H1 (cell line): Measurements from ENCODE around the gene CX3CL1. TPM values are rescaled to one million over a fixed set of nuclear protein-coding genes. Genes with fewer than 3 reads are reported as not detected.

ENCODE experiments used
- CTCF ChIA-PET: fragments of 300-600 bp; sonication (Branson Sonifier 250); formaldehyde crosslinking; loops from one replicate; lab custom pipeline; 2021; ENCODE audit not compliant: partially characterized antibody; lab: Charles Lee
- POLR2A ChIA-PET: fragments of 300-600 bp; sonication (Branson Sonifier 250); formaldehyde crosslinking; loops from one replicate; lab custom pipeline; 2021; ENCODE audit warnings: inconsistent platforms; ENCODE audit not compliant: partially characterized antibody; lab: Charles Lee
- DNase-seq, 2 experiments: peaks; one replicate each; pipeline versions ENCODE4 v3.0.0 to v3.0.0-alpha.2; 2010 to 2022; ENCODE audit warnings: low spot score in 2 of 2, low read depth in 1 of 2, mixed read lengths in 1 of 2
- FAIRE-seq: peaks from 2 replicates; lab custom pipeline; 2011; peaks lifted over from hg19 to GRCh38; lab: Jason Lieb, UNC
- H2AFZ ChIP-seq: 2 replicates; pipeline ENCODE4 v1.8.1; 2012; ENCODE audit warnings: low read length, inconsistent platforms
- H2AK5ac ChIP-seq: 2 replicates; pipeline ENCODE4 v1.6.1; 2013; ENCODE audit warnings: low read depth, low read length
- H2BK120ac ChIP-seq: replicated peaks from 2 replicates; pipeline ENCODE3; 2013; ENCODE audit warnings: low read depth, low read length, inconsistent platforms
- H2BK12ac ChIP-seq: 2 replicates; pipeline ENCODE4 v1.6.1; 2013; ENCODE audit warnings: low read depth, low read length
- H2BK15ac ChIP-seq: 2 replicates; pipeline ENCODE4 v1.6.1; 2013; ENCODE audit warnings: low read length
- H2BK20ac ChIP-seq: 2 replicates; pipeline ENCODE4 v1.6.1; 2013; ENCODE audit warnings: low read length
- H2BK5ac ChIP-seq: 2 replicates; pipeline ENCODE4 v1.6.1; 2013; ENCODE audit warnings: low read depth, low read length
- H3K14ac ChIP-seq: 2 replicates; pipeline ENCODE4 v1.6.1; 2013; ENCODE audit warnings: inconsistent platforms; ENCODE audit not compliant: insufficient read length
- H3K18ac ChIP-seq: 2 replicates; pipeline ENCODE4 v1.6.1; 2013; ENCODE audit warnings: low read length; ENCODE audit errors: extremely low read depth
- H3K23ac ChIP-seq: 2 replicates; pipeline ENCODE4 v1.6.1; 2013; ENCODE audit warnings: inconsistent platforms; ENCODE audit not compliant: insufficient read length
- H3K23me2 ChIP-seq: 2 replicates; pipeline ENCODE4 v1.6.1; 2013; ENCODE audit warnings: low read depth, low read length
- H3K27ac ChIP-seq: 2 replicates; pipeline ENCODE4 v1.6.1; 2011; ENCODE audit warnings: low read depth, low read length, inconsistent platforms
- H3K27me3 ChIP-seq, 4 experiments: replicated peaks in 1 of 4; 1 replicate in 1 of 4; 2 replicates in 3 of 4; pipeline versions ENCODE4 v1.6.1 to v1.8.1; 2011 to 2013; ENCODE audit warnings: low read length in 3 of 4, mild to moderate bottlenecking in 3 of 4, inconsistent platforms in 2 of 4, mixed read lengths in 2 of 4, moderate library complexity in 1 of 4; ENCODE audit not compliant: control insufficient read depth in 3 of 4, insufficient read depth in 3 of 4; ENCODE audit errors: extremely low read depth in 1 of 4
- H3K36me3 ChIP-seq, 4 experiments: 2 replicates each; pipeline versions ENCODE4 v1.6.1 to v1.8.1; 2011 to 2013; ENCODE audit warnings: mild to moderate bottlenecking in 4 of 4, low read length in 3 of 4, moderate library complexity in 2 of 4, control low read depth in 1 of 4, inconsistent platforms in 1 of 4; ENCODE audit not compliant: insufficient read depth in 4 of 4, control insufficient read depth in 2 of 4
- H3K4ac ChIP-seq: replicated peaks from 2 replicates; pipeline ENCODE3; 2013; ENCODE audit warnings: low read length, low read depth, mixed read lengths, inconsistent platforms; ENCODE audit not compliant: insufficient read length
- H3K4me1 ChIP-seq, 4 experiments: replicated peaks in 1 of 4; 1 replicate in 1 of 4; 2 replicates in 3 of 4; pipeline versions ENCODE4 v1.6.1 to v1.8.1; 2011 to 2013; ENCODE audit warnings: low read length in 3 of 4, inconsistent platforms in 2 of 4, mixed read lengths in 1 of 4; ENCODE audit not compliant: insufficient read depth in 4 of 4, control insufficient read depth in 3 of 4
- H3K4me2 ChIP-seq, 2 experiments: 2 replicates each; pipeline versions ENCODE4 v1.6.1 to v1.8.1; 2011 to 2013; ENCODE audit warnings: low read depth in 2 of 2, low read length in 2 of 2, control low read depth in 1 of 2, inconsistent platforms in 1 of 2, mild to moderate bottlenecking in 1 of 2; ENCODE audit not compliant: insufficient read depth in 1 of 2
- H3K4me3 ChIP-seq, 4 experiments: fragments of 200-600, 300-600 bp in 1 of 4; sonication (generic), shearing (Covaris generic), sonication (Bioruptor Twin) in 1 of 4; 2 replicates each; pipeline versions ENCODE4 v1.5.1 to v1.8.1; 2011 to 2016; ENCODE audit warnings: low read length in 4 of 4, low read depth in 3 of 4, control low read depth in 2 of 4, inconsistent platforms in 2 of 4, mild to moderate bottlenecking in 2 of 4, mixed read lengths in 1 of 4, moderate library complexity in 1 of 4; ENCODE audit not compliant: insufficient read depth in 2 of 4; ENCODE audit errors: extremely low read depth in 1 of 4
- H3K56ac ChIP-seq: replicated peaks from 2 replicates; pipeline ENCODE3; 2013; ENCODE audit warnings: low read depth, mild to moderate bottlenecking, mixed read lengths, low read length, inconsistent platforms; ENCODE audit not compliant: insufficient read length
- H3K79me1 ChIP-seq: 2 replicates; pipeline ENCODE4 v1.6.1; 2013; ENCODE audit warnings: low read depth, low read length, control low read depth
- H3K79me2 ChIP-seq, 2 experiments: 2 replicates each; pipeline versions ENCODE4 v1.6.1 to v1.8.1; 2012 to 2013; ENCODE audit warnings: low read length in 2 of 2, mild to moderate bottlenecking in 2 of 2, inconsistent platforms in 1 of 2; ENCODE audit not compliant: insufficient read depth in 2 of 2, control insufficient read depth in 1 of 2
- H3K9ac ChIP-seq, 4 experiments: replicated peaks in 1 of 4; 1 replicate in 1 of 4; 2 replicates in 3 of 4; pipeline versions ENCODE4 v1.6.1 to v1.8.1; 2011 to 2013; ENCODE audit warnings: low read depth in 3 of 4, low read length in 3 of 4, control low read depth in 2 of 4, mild to moderate bottlenecking in 2 of 4, moderate library complexity in 2 of 4, inconsistent platforms in 1 of 4; ENCODE audit errors: extremely low read depth in 1 of 4
- H3K9me3 ChIP-seq, 2 experiments: 2 replicates each; pipeline versions ENCODE4 v1.6.1 to v1.8.1; 2012 to 2013; ENCODE audit warnings: mild to moderate bottlenecking in 2 of 2, moderate library complexity in 2 of 2, control low read depth in 1 of 2, inconsistent platforms in 1 of 2, low read depth in 1 of 2, low read length in 1 of 2, mixed read lengths in 1 of 2; ENCODE audit not compliant: insufficient read depth in 2 of 2
- H4K20me1 ChIP-seq, 2 experiments: replicated peaks in 1 of 2; 2 replicates each; pipeline versions ENCODE3 to v1.8.1; 2011 to 2013; ENCODE audit warnings: inconsistent platforms in 2 of 2, low read length in 2 of 2, mild to moderate bottlenecking in 1 of 2; ENCODE audit not compliant: insufficient read depth in 2 of 2, control insufficient read depth in 1 of 2
- H4K5ac ChIP-seq: 2 replicates; pipeline ENCODE4 v1.6.1; 2013; ENCODE audit warnings: low read length, low read depth, mixed read lengths, inconsistent platforms; ENCODE audit not compliant: insufficient read length
- H4K8ac ChIP-seq: 2 replicates; pipeline ENCODE4 v1.8.0; 2013; ENCODE audit warnings: mild to moderate bottlenecking, moderate library complexity, low read length, inconsistent platforms; ENCODE audit not compliant: insufficient read depth; ENCODE audit errors: extremely low read depth
- H4K91ac ChIP-seq: replicated peaks from 2 replicates; pipeline ENCODE3; 2013; ENCODE audit warnings: low read length, mixed read lengths, inconsistent platforms; ENCODE audit not compliant: insufficient read length
- ATF2 ChIP-seq: IDR thresholded peaks from 2 replicates; pipeline ENCODE4 v1.6.1; 2012; ENCODE audit warnings: low read length, inconsistent platforms
- CHD1 ChIP-seq: IDR thresholded peaks from 2 replicates; pipeline ENCODE4 v1.6.1; 2012; ENCODE audit warnings: low read depth, low read length, improper control_type of control experiment
- EP300 ChIP-seq, 2 experiments: IDR thresholded peaks; 1 replicate in 1 of 2; 2 replicates in 1 of 2; pipeline ENCODE4 v1.6.1; 2011 to 2012; ENCODE audit warnings: low read depth in 2 of 2, low read length in 2 of 2, mild to moderate bottlenecking in 2 of 2, borderline replicate concordance in 1 of 2, inconsistent platforms in 1 of 2, moderate library complexity in 1 of 2
- HDAC2 ChIP-seq, 2 experiments: fragments of 300-600 bp in 1 of 2; sonication (generic) in 1 of 2; IDR thresholded peaks; 2 replicates each; pipeline ENCODE4 v1.6.1; 2011 to 2012; ENCODE audit warnings: low read depth in 2 of 2, low read length in 2 of 2, mild to moderate bottlenecking in 2 of 2, moderate library complexity in 2 of 2, borderline replicate concordance in 1 of 2, inconsistent platforms in 1 of 2
- SIN3A ChIP-seq, 2 experiments: IDR thresholded peaks in 1 of 2; conservative IDR thresholded peaks in 1 of 2; 2 replicates each; pipeline ENCODE4 v1.6.1; 2011 to 2012; ENCODE audit warnings: low read length in 2 of 2, improper control_type of control experiment in 1 of 2, low read depth in 1 of 2, mild to moderate bottlenecking in 1 of 2
- SP2 ChIP-seq: IDR thresholded peaks from 2 replicates; pipeline ENCODE4 v1.6.1; 2012; ENCODE audit warnings: mild to moderate bottlenecking, low read length, inconsistent platforms
- TAF7 ChIP-seq: optimal IDR thresholded peaks from 2 replicates; pipeline ENCODE3; 2011; ENCODE audit warnings: low read depth, mild to moderate bottlenecking, inconsistent platforms, low read length, moderate library complexity, borderline replicate concordance
- TCF12 ChIP-seq: IDR thresholded peaks from 2 replicates; pipeline ENCODE4 v1.6.1; 2011; ENCODE audit warnings: low read depth, mild to moderate bottlenecking, low read length
- WGBS, 2 experiments: shearing (Covaris generic) in 1 of 2; methylation state at CpG; one replicate each; pipeline versions ENCODE4 v1.1.6 to v1.1.7; 2013 to 2015; ENCODE audit warnings: low lambda C conversion rate in 2 of 2, mixed read lengths in 2 of 2, inconsistent platforms in 1 of 2, low coverage in 1 of 2, missing lambda C conversion rate in 1 of 2; ENCODE audit not compliant: insufficient replicate concordance in 2 of 2, insufficient coverage in 1 of 2, insufficient read length in 1 of 2; ENCODE audit errors: extremely low coverage in 1 of 2, missing lambda C conversion rate in 1 of 2; 5-methylcytosine and 5-hydroxymethylcytosine counted together
- polyA plus RNA-seq, 7 experiments: library from polyadenylated mRNA; depleted of rRNA in 3 of 7; stranded (reverse) in 5 of 7; unstranded in 2 of 7; fragments of >200 nt in 5 of 7; fragments of 200-250 nt in 2 of 7; gene quantifications; 1 replicate in 5 of 7; 2 replicates in 1 of 7; 4 replicates in 1 of 7; pipeline versions ENCODE4 v1.2.1 to v1.2.3, GENCODE V29; 2011 to 2013; ENCODE audit warnings: missing spikeins in 2 of 7, mixed read lengths in 2 of 7
- total RNA-seq: library from RNA; stranded (reverse); fragmentation: NEBNext Ultra II Directional; extraction: Animal tissue kit (Norgen Biotek cat#: 25700); gene quantifications from 2 replicates; pipeline ENCODE4 v1.2.1, GENCODE V29; 2021

CX3CL1 gene
- total and polyA plus RNA-seq, 2 of the 8 experiments (the other 6 are each of a cell fraction or from before 2014, with no cell fraction given), result 1.4 to 3.0 TPM

- H3K56ac ChIP-seq, result no peak overlapping the region
- H3K23me2 ChIP-seq, result peaks cover 9% of the 10 kb centered on the region; the same call in 1 of the 2 replicates
- no peak overlapping the region for H2BK120ac ChIP-seq
- H3K9me3 ChIP-seq, result no peaks in the 10 kb centered on the region; a peak in 1 of 4 replicates
- H2BK15ac ChIP-seq, result no peak overlapping the region
- no peak overlapping the region for H3K23ac ChIP-seq
- H3K14ac ChIP-seq, result no peak overlapping the region
- no peak overlapping the region for H4K5ac ChIP-seq
- H2BK20ac ChIP-seq, result no peak overlapping the region
- H3K4me3 ChIP-seq, result no peak overlapping the region
- no peaks in the 10 kb centered on the region; a peak in 2 of 7 replicates for H3K4me1 ChIP-seq
- peaks cover 0 to 4% of the 10 kb centered on the region in 2 experiments for H4K20me1 ChIP-seq
- no peak overlapping the region for H3K27ac ChIP-seq
- no peak overlapping the region for H2BK12ac ChIP-seq
- POLR2A ChIA-PET, result no interaction called here
- no peak overlapping the region for H3K18ac ChIP-seq
- no peaks in the 10 kb centered on the region for H3K27me3 ChIP-seq
- H3K36me3 ChIP-seq, result no peaks in the 10 kb centered on the region
- no peaks in the 10 kb centered on the region for H3K79me1 ChIP-seq
- peak overlapping the region; percentile 57; the same call in 1 of the 2 replicates for H4K8ac ChIP-seq
- no peak overlapping the region for H2BK5ac ChIP-seq
- no peak for TF ChIP-seq TAF7
- no peak for TF ChIP-seq ATF2
- no peak for TF ChIP-seq HDAC2 (IDR thresholded peaks at IDR 0.05; ENCODE audit: borderline replicate concordance in 1 of 2, low read depth in 2 of 2, low read length in 2 of 2)
- TF ChIP-seq EP300 (IDR thresholded peaks at IDR 0.05; ENCODE audit: borderline replicate concordance in 1 of 2, low read depth in 2 of 2, low read length in 2 of 2), result no peak
- no peak for TF ChIP-seq CHD1
- TF ChIP-seq TCF12, result no peak
- TF ChIP-seq SP2, result no peak
- no peak for TF ChIP-seq SIN3A (conservative IDR thresholded peaks at IDR 0.05 in 1 of 2, IDR thresholded peaks at IDR 0.05 in 1 of 2; ENCODE audit: low read depth in 1 of 2, low read length in 2 of 2)
- TF ChIP-seq, all 59 proteins: peak for 0
- no peak overlapping the region for H2AFZ ChIP-seq
- no peak overlapping the region for H3K9ac ChIP-seq
- no peaks in the 10 kb centered on the region for H3K79me2 ChIP-seq
- H4K91ac ChIP-seq, result no peak overlapping the region
- FAIRE-seq (no peak), DNase-seq (no peak)
- H2AK5ac ChIP-seq, result no peak overlapping the region
- CTCF ChIA-PET, result interaction anchor here (0.6 to 19.2 kb wide), 5 partner anchors 9 to 1492 kb away, joined by 3 to 513 read pairs (median 5); no protein-coding TSS in a partner anchor
- 80% methylated on average over 14 of the region's 14 CpGs; no CpG with 5 or more reads in 1 of the 2 experiments for WGBS, 2 experiments
- no peak overlapping the region for H3K4me2 ChIP-seq
- H3K4ac ChIP-seq, result no peak overlapping the region
These were observed 37.7 kb downstream of the CX3CL1 start for GRCh38 chr16:57409870-57410587.
